Liver (tissue), 3 donors: ENCODE results near the gene PEX11B.

ENCODE experiments used
- FOXA1 ChIP-seq: IDR thresholded peaks from 2 replicates; pipeline ENCODE4 v1.6.1; 2016; ENCODE audit warnings: antibody characterized with exemption
- GABPA ChIP-seq, 2 donors: IDR thresholded peaks in 1 of 2; conservative IDR thresholded peaks in 1 of 2; 2 replicates each; pipeline ENCODE4 v1.6.1; 2016; ENCODE audit warnings: antibody characterized with exemption in 2 of 2, mild to moderate bottlenecking in 1 of 2, moderate library complexity in 1 of 2
- HNF4A ChIP-seq, 2 donors: conservative IDR thresholded peaks; 2 replicates each; pipeline ENCODE4 v1.6.1; 2016; ENCODE audit warnings: antibody characterized with exemption in 2 of 2, mild to moderate bottlenecking in 2 of 2
- JUND ChIP-seq, 2 donors: IDR thresholded peaks; 2 replicates each; pipeline ENCODE4 v1.6.1; 2016; ENCODE audit warnings: antibody characterized with exemption in 2 of 2
- MAX ChIP-seq: IDR thresholded peaks from 2 replicates; pipeline ENCODE4 v1.6.1; 2016; ENCODE audit warnings: antibody characterized with exemption
- RAD21 ChIP-seq, 2 donors: IDR thresholded peaks; 2 replicates each; pipeline ENCODE4 v1.6.1; 2016; ENCODE audit warnings: antibody characterized with exemption in 2 of 2, mild to moderate bottlenecking in 2 of 2
- SP1 ChIP-seq: IDR thresholded peaks from 2 replicates; pipeline ENCODE4 v1.6.1; 2018; ENCODE audit warnings: antibody characterized with exemption, mild to moderate bottlenecking
- TAF1 ChIP-seq: conservative IDR thresholded peaks from 2 replicates; pipeline ENCODE4 v1.6.1; 2016; ENCODE audit warnings: antibody characterized with exemption, mild to moderate bottlenecking
- TF ChIP-seq, protein P1 (sequence below): fragments of 150-350 bp; IDR thresholded peaks from 2 replicates; pipeline ENCODE4 v1.5.1; 2017; ENCODE audit warnings: improper control_type of control experiment, low read depth, low read length; ENCODE audit not compliant: missing input control
- TF ChIP-seq, protein P2 (sequence below): IDR thresholded peaks from 2 replicates; pipeline ENCODE4 v1.6.1; 2016; ENCODE audit warnings: antibody characterized with exemption
- donor health status: healthy.
- donor health status: healthy.

DNA sequence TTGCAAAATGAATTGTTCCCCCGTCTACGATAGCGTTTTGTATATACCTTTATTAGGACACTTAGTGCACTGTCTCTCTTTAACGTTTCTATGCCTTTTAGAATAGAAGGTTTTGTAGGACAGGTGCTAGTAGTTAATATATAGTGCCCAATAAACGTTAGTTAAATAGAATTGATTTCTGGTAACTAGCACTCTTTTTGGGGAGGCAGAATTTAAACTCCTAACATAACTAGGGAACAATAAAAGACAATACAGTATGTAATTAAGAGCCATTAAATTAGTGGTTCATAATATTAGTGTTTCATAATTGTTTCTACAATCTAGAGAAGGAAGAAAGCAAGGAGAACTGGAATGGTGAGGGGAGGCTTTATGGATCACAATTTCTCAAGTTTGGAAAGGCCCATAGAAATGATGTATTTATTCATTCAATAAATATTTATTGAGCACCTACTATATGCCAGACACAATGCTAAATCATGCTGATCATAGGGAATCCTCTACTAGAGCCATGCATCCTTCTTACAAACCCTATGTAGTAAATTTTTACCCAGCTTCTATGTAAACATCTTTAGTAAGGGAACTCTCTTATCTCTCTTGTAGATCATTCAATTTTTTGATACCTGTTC, 46.7 kb upstream of the PEX11B start:
- TF ChIP-seq JUND (IDR thresholded peaks at IDR 0.05) (no peak), MAX (no peak), FOXA1 (no peak), SP1 (no peak), GABPA (IDR thresholded peaks at IDR 0.05 in 1 of 2, conservative IDR thresholded peaks at IDR 0.05 in 1 of 2) (no peak), RAD21 (IDR thresholded peaks at IDR 0.05) (no peak), HNF4A (conservative IDR thresholded peaks at IDR 0.05) (no peak), TAF1 (no peak)
- TF ChIP-seq, protein P1, sequence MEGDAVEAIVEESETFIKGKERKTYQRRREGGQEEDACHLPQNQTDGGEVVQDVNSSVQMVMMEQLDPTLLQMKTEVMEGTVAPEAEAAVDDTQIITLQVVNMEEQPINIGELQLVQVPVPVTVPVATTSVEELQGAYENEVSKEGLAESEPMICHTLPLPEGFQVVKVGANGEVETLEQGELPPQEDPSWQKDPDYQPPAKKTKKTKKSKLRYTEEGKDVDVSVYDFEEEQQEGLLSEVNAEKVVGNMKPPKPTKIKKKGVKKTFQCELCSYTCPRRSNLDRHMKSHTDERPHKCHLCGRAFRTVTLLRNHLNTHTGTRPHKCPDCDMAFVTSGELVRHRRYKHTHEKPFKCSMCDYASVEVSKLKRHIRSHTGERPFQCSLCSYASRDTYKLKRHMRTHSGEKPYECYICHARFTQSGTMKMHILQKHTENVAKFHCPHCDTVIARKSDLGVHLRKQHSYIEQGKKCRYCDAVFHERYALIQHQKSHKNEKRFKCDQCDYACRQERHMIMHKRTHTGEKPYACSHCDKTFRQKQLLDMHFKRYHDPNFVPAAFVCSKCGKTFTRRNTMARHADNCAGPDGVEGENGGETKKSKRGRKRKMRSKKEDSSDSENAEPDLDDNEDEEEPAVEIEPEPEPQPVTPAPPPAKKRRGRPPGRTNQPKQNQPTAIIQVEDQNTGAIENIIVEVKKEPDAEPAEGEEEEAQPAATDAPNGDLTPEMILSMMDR: no peak
- TF ChIP-seq, protein P2, sequence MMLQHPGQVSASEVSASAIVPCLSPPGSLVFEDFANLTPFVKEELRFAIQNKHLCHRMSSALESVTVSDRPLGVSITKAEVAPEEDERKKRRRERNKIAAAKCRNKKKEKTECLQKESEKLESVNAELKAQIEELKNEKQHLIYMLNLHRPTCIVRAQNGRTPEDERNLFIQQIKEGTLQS: no peak
